Activated B cell treated with CpG ODN at 0.5 μM for 24 hours (primary cell): ENCODE results near the gene TPRA1. TPM values are rescaled to one million over a fixed set of nuclear protein-coding genes. Genes with fewer than 3 reads are reported as not detected.
A peak's percentile ranks its signal among the peaks of the same experiment; 100 is the strongest.

ENCODE experiments used
- ATAC-seq: fragments of 200-7000 bp; cut with Tn5 transposase; one replicate; pipeline ENCODE4 v1.10.0; 2021; ENCODE audit warnings: low read depth, mild to moderate bottlenecking, moderate library complexity
- CTCF ChIA-PET: fragments of 350-600 bp; sonication (Branson Sonifier 250); formaldehyde crosslinking; loops from one replicate; lab custom pipeline; 2021; ENCODE audit warnings: antibody characterized with exemption; lab: Charles Lee
- POLR2A ChIA-PET: fragments of 350-600 bp; sonication (Branson Sonifier 250); formaldehyde crosslinking; loops from one replicate; lab custom pipeline; 2021; ENCODE audit warnings: antibody characterized with exemption; lab: Charles Lee
- DNase-seq: peaks from one replicate; pipeline ENCODE4 v3.0.0; 2022
- H3K27ac Mint-ChIP-seq: one replicate; pipeline ENCODE4 v1.8.0; 2020; ENCODE audit warnings: mixed read lengths
- H3K27me3 Mint-ChIP-seq: one replicate; pipeline ENCODE4 v1.8.0; 2021; ENCODE audit warnings: mixed read lengths
- H3K36me3 Mint-ChIP-seq: one replicate; pipeline ENCODE4 v1.8.0; 2021; ENCODE audit warnings: low read depth, mixed read lengths
- H3K4me1 Mint-ChIP-seq: one replicate; pipeline ENCODE4 v1.8.0; 2021; ENCODE audit warnings: mixed read lengths
- H3K4me3 Mint-ChIP-seq: one replicate; pipeline ENCODE4 v1.8.0; 2020; ENCODE audit warnings: mild to moderate bottlenecking, mixed read lengths
- H3K9me3 Mint-ChIP-seq: one replicate; pipeline ENCODE4 v1.8.0; 2020; ENCODE audit warnings: mixed read lengths
- intact Hi-C: fragments of 100-400 bp; cut with micrococcal nuclease; formaldehyde crosslinking; loops from one replicate; pipeline ENCODE4 v1.15.1; 2024
- total RNA-seq: library from RNA; stranded (reverse); gene quantifications from 2 replicates; pipeline ENCODE4 v1.2.3, GENCODE V29; 2022
- TF ChIP-seq, protein P1 (sequence below): fragments of 200-600 bp; IDR thresholded peaks from one replicate; pipeline ENCODE4 v1.8.0; 2022; ENCODE audit warnings: antibody characterized with exemption, mild to moderate bottlenecking

The TPRA1 gene
- total RNA-seq, 1 donor from 2014 or later, result 17.5 TPM

DNA sequence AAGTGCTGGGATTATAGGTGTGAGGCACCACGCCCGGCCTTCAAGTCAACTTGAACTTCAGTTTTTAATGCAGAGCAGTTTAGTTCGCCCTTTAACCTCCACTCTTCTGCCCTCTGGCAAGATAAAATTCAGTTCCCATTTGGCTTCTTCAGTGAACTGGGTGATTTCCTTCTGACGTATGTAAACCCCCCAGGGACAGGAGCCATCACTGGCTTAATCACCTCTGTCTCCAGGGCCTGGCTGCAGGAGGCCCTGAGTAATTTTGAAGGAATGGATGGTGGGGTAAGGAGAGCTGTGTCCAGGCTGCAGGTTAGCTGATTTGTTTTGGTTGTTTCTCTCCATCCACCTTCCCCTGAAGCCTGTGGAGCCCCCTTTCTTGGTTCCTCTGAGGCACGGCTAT, 19.6 kb upstream of the TPRA1 start:
- peak overlapping the region; percentile 28 for H3K4me3 Mint-ChIP-seq
- DNase-seq (no peak), ATAC-seq (peak; percentile 94)
- H3K4me1 Mint-ChIP-seq, result peaks cover 22% of the 10 kb centered on the region
- H3K9me3 Mint-ChIP-seq, result no peaks in the 10 kb centered on the region
- intact Hi-C loops, result loop anchor here (1.0 to 2.0 kb wide), 2 partner anchors 12 to 19 kb away; partner anchors contain the start of genes MCM2 and TPRA1
- ChIA-PET CTCF (interaction anchor here (1.4 kb wide), 1 partner anchor 11 kb away, joined by 5 read pairs; the partner anchor contains the start of gene MCM2), POLR2A (interaction anchor here (0.8 to 1.6 kb wide), 5 partner anchors 12 to 154 kb away, joined by 3 to 12 read pairs (median 3); partner anchors contain the start of genes ABTB1 and MCM2)
- peaks cover 83% of the 10 kb centered on the region for H3K36me3 Mint-ChIP-seq
- H3K27me3 Mint-ChIP-seq, result no peaks in the 10 kb centered on the region
- TF ChIP-seq, protein P1, sequence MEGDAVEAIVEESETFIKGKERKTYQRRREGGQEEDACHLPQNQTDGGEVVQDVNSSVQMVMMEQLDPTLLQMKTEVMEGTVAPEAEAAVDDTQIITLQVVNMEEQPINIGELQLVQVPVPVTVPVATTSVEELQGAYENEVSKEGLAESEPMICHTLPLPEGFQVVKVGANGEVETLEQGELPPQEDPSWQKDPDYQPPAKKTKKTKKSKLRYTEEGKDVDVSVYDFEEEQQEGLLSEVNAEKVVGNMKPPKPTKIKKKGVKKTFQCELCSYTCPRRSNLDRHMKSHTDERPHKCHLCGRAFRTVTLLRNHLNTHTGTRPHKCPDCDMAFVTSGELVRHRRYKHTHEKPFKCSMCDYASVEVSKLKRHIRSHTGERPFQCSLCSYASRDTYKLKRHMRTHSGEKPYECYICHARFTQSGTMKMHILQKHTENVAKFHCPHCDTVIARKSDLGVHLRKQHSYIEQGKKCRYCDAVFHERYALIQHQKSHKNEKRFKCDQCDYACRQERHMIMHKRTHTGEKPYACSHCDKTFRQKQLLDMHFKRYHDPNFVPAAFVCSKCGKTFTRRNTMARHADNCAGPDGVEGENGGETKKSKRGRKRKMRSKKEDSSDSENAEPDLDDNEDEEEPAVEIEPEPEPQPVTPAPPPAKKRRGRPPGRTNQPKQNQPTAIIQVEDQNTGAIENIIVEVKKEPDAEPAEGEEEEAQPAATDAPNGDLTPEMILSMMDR, result no peak
- peak overlapping the region; percentile 76 for H3K27ac Mint-ChIP-seq

DNA sequence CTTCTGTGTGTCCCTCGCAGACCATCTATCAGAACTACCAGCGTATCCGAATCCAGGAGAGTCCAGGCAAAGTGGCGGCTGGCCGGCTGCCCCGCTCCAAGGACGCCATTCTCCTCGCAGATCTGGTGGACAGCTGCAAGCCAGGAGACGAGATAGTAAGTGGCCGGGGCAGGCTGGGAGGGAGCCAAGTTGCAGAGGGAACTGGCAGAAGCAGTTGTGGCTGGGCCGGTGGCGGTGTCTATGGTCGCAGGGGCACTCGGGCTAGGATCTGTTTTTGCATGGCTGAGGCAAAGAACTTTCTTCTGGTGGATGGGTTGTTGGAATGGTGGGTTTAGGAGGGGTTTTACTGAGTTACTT, 17.8 kb upstream of the TPRA1 start:
- DNase-seq, result no peak
- ATAC-seq, result no peak
- H3K27me3 Mint-ChIP-seq, result no peaks in the 10 kb centered on the region
- TF ChIP-seq, protein P1, result no peak
- ChIA-PET CTCF (no interaction called here), POLR2A (interaction anchor here (1.6 kb wide), 1 partner anchor 10 kb away, joined by 12 read pairs; the partner anchor contains the start of gene MCM2)
- H3K4me3 Mint-ChIP-seq, result no peak overlapping the region
- H3K9me3 Mint-ChIP-seq, result no peaks in the 10 kb centered on the region
- H3K4me1 Mint-ChIP-seq, result peaks cover 22% of the 10 kb centered on the region
- no peak overlapping the region for H3K27ac Mint-ChIP-seq
- peaks cover 86% of the 10 kb centered on the region for H3K36me3 Mint-ChIP-seq
- intact Hi-C loops, result no loop called here

DNA sequence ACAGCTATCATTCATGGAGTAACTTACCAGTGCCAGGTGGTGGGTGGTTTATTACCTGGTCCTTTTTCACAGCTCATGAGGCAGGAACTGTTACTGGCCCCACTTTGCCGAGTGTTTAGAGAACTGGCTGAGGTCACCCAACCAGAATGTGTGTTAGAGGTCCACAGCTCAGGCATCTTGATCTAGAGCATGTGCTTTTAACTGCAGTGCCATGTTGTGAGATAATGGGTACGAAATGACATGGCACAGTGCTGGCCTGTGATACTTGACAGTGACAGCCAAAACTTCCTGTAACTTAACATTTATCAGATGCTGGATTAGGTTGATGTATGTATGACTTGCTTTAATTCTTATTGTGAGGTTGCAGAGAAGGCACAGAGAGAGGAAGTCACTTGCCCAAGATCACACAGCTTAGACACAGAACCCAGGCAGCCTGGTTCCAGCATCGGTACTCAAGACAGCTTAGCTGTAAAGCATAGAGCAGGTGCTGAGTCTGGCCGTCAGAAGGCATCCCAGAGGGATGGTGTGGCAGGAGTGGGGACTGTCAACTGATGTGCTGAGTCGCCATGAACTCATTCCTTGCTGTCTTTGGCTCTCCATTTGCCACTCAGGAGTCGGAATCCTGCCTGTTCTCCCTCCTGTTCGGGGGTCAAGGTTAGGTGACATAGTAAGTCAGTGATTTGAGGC, 17.3 kb upstream of the TPRA1 start:
- DNase-seq (no peak), ATAC-seq (no peak)
- Mint-ChIP-seq H3K27ac (no peak overlapping the region), H3K9me3 (no peaks in the 10 kb centered on the region), H3K36me3 (peaks cover 81% of the 10 kb centered on the region), H3K4me1 (peaks cover 22% of the 10 kb centered on the region), H3K4me3 (no peak overlapping the region), H3K27me3 (no peaks in the 10 kb centered on the region)
- intact Hi-C loops, result no loop called here
- TF ChIP-seq, protein P1, result no peak
- CTCF ChIA-PET, result no interaction called here
- POLR2A ChIA-PET, result no interaction called here

DNA sequence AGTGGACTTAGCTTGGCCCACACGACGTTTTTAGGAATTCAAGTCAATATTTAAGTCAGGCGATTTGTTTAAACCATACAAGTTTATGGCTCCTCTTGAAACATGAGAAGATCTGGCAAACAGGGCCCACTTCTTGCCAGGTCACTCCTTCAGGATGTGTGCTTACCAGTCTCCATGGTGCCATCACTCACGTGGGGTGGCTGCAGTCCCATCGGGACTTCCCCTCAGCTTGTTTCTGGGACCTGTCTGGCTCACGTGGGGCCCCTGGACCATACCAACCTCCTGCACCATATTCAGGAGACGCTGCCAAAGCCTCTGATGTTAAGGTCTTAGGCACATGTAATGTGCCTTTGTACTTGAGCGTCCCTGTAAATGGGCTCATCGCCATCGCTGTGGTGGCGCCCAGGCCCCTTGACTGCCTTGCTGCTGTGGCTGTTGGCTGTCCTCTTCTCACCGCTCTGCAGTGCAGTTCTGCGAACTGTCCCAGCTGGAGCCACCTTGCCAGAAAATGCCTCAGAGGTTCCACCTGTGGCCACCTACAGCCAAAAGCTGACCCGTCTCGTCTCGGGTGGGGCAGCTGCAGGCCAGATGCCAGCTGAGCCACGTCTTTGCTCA, 16.6 kb upstream of the TPRA1 start:
- Mint-ChIP-seq H3K9me3 (no peaks in the 10 kb centered on the region), H3K4me1 (peaks cover 24% of the 10 kb centered on the region), H3K36me3 (peaks cover 80% of the 10 kb centered on the region), H3K27me3 (no peaks in the 10 kb centered on the region), H3K4me3 (no peak overlapping the region), H3K27ac (no peak overlapping the region)
- TF ChIP-seq, protein P1, result no peak
- ATAC-seq (no peak), DNase-seq (no peak)
- CTCF ChIA-PET, result no interaction called here
- intact Hi-C loops, result no loop called here
- POLR2A ChIA-PET, result interaction anchor here (1.4 kb wide), 1 partner anchor 9 kb away, joined by 4 read pairs; no protein-coding TSS in a partner anchor
